Superior temporal gyrus (tissue), 1 donor: ENCODE results near the gene SUSD6.
"Not testable (repeated sequence)": the region's sequence is repeated elsewhere in the genome, so short reads cannot be mapped to it uniquely, and the experiment has no call there.

Experiments used
- DNase-seq: peaks from one replicate; pipeline ENCODE4 v3.0.0-alpha.2; 2016; ENCODE audit errors: extremely low spot score

SUSD6 gene

GRCh38 chr14:69620981-69621380 is 9.6 kb downstream of the SUSD6 start:
- no peak for DNase-seq

- no peak for DNase-seq
Observed at GRCh38 chr14:69624136-69624535, 12.7 kb downstream of the SUSD6 start.

- DNase-seq: no peak
Observed at GRCh38 chr14:69625299-69626131, 14.1 kb downstream of the SUSD6 start.

- DNase-seq: no peak
Observed at GRCh38 chr14:69626132-69626500, 14.7 kb downstream of the SUSD6 start.

GRCh38 chr14:69629225-69630127 is 18.1 kb downstream of the SUSD6 start:
- DNase-seq: no peak

- DNase-seq: no peak
Observed at GRCh38 chr14:69630360-69630759, 19.0 kb downstream of the SUSD6 start.

- no peak for DNase-seq
Observed at GRCh38 chr14:69631509-69631908, 20.1 kb downstream of the SUSD6 start.

GRCh38 chr14:69632164-69632563 is 20.8 kb downstream of the SUSD6 start:
- DNase-seq: no peak

GRCh38 chr14:69632593-69633151 is 21.3 kb downstream of the SUSD6 start:
- DNase-seq: no peak

- no peak for DNase-seq
Observed at GRCh38 chr14:69633238-69633637, 21.8 kb downstream of the SUSD6 start.

GRCh38 chr14:69635981-69636639 is 24.7 kb downstream of the SUSD6 start:
- DNase-seq: no peak

- DNase-seq: no peak
Observed at GRCh38 chr14:69636718-69637480, 25.5 kb downstream of the SUSD6 start.

GRCh38 chr14:69637503-69638031 is 26.2 kb downstream of the SUSD6 start:
- no peak for DNase-seq

GRCh38 chr14:69640931-69641330 is 29.5 kb downstream of the SUSD6 start:
- DNase-seq: no peak

GRCh38 chr14:69642212-69642793 is 30.9 kb downstream of the SUSD6 start:
- DNase-seq: not testable (repeated sequence)

GRCh38 chr14:69643430-69644200 is 32.2 kb downstream of the SUSD6 start:
- no peak for DNase-seq

- DNase-seq: no peak
Observed at GRCh38 chr14:69644814-69645213, 33.4 kb downstream of the SUSD6 start.

GRCh38 chr14:69647213-69647612 is 35.8 kb downstream of the SUSD6 start:
- no peak for DNase-seq

GRCh38 chr14:69647642-69648041 is 36.2 kb downstream of the SUSD6 start:
- not testable (repeated sequence) for DNase-seq
